ENCODE results near the gene PFKM.

Gene PFKM

GRCh38 chr12:48104531-48104930, 14.6 kb upstream of the PFKM start:
- Histone ChIP-seq H3K79me2 (ENCODE audit: low read length) (peaks cover 63% of the 10 kb centered on the region), H3K36me3 (replicated peaks; ENCODE audit: insufficient read depth, low read length) (0 out of 2 replicates have a peak, but pooled peaks cover 7% of the 10 kb centered on the region), H3K27ac (ENCODE audit: low read length) (peak overlapping the region; percentile 99; the same call in 1 of the 2 replicates), H3K9me2 (replicated peaks; ENCODE audit: insufficient read depth, low read length) (no peaks in the 10 kb centered on the region), H3K4me3 (ENCODE audit: low read length) (peak overlapping the region; percentile 87), H3K4me1 (ENCODE audit: low read length) (peaks cover 18% of the 10 kb centered on the region), H2AFZ (ENCODE audit: low read length) (no peak overlapping the region), H3F3A (ENCODE audit: insufficient read depth, low read length) (peaks cover 11% of the 10 kb centered on the region), H3K4me2 (ENCODE audit: low read depth, low read length) (peak overlapping the region; percentile 73), H3K9ac (ENCODE audit: low read length) (peak overlapping the region; percentile 93; the same call in 1 of the 2 replicates), H4K20me1 (ENCODE audit: insufficient read depth, low read length) (no peaks in the 10 kb centered on the region), H3K9me3 (replicated peaks; ENCODE audit: insufficient read depth, low read length) (no peaks in the 10 kb centered on the region), H3K27me3 (replicated peaks; ENCODE audit: insufficient read depth, low read length) (no peaks in the 10 kb centered on the region)
- TF ChIP-seq EZH2phosphoT487 (IDR thresholded peaks at IDR 0.05; ENCODE audit: low read length) (no peak), EZH2 (optimal IDR thresholded peaks at IDR 0.05; ENCODE audit: low read depth, low read length) (no peak), CTCF (IDR thresholded peaks at IDR 0.05; ENCODE audit: low read length) (no peak)
- no peak for DNase-seq

- Histone ChIP-seq H3K4me3 (ENCODE audit: low read length) (peak overlapping the region; percentile 87), H3K27me3 (replicated peaks; ENCODE audit: insufficient read depth, low read length) (no peaks in the 10 kb centered on the region)
These were observed 13.8 kb upstream of the PFKM start for GRCh38 chr12:48105321-48105866.

GRCh38 chr12:48105867-48106680, 13.1 kb upstream of the PFKM start, which contains the start of gene SENP1:
Gene SENP1 (minus strand): TSS chr12:48106079. CDS start chr12:48101472, 4,607 bp downstream.
- H3K9me2 ChIP-seq (replicated peaks; ENCODE audit: insufficient read depth, low read length) = no peaks in the 10 kb centered on the region
- H3K36me3 ChIP-seq (replicated peaks; ENCODE audit: insufficient read depth, low read length) = no peaks in the 10 kb centered on the region
- H3K4me2 ChIP-seq (ENCODE audit: low read depth, low read length) = peak within 1 kb of the TSS; percentile 80
- H3K27ac ChIP-seq (ENCODE audit: low read length) = peak within 1 kb of the TSS; percentile 99
- H3K79me2 ChIP-seq (ENCODE audit: low read length) = peaks cover 47% of the 10 kb centered on the region
- DNase-seq = peak; percentile 85
- H3K27me3 ChIP-seq (replicated peaks; ENCODE audit: insufficient read depth, low read length) = no peaks in the 10 kb centered on the region
- H3F3A ChIP-seq (ENCODE audit: insufficient read depth, low read length) = peaks cover 11% of the 10 kb centered on the region
- no peaks in the 10 kb centered on the region for H3K9me3 ChIP-seq (replicated peaks; ENCODE audit: insufficient read depth, low read length)
- peaks cover 18% of the 10 kb centered on the region for H3K4me1 ChIP-seq (ENCODE audit: low read length)
- H3K9ac ChIP-seq (ENCODE audit: low read length) = peak within 1 kb of the TSS; percentile 93
- H4K20me1 ChIP-seq (ENCODE audit: insufficient read depth, low read length) = no peaks in the 10 kb centered on the region
- H3K4me3 ChIP-seq (ENCODE audit: low read length) = peak within 1 kb of the TSS; percentile 87
- H2AFZ ChIP-seq (ENCODE audit: low read length) = peak within 1 kb of the TSS; percentile 91
- TF ChIP-seq EZH2 (optimal IDR thresholded peaks at IDR 0.05; ENCODE audit: low read depth, low read length) (no peak), CTCF (IDR thresholded peaks at IDR 0.05; ENCODE audit: low read length) (peak; percentile 4; the same call in 1 of the 2 replicates)

More at GRCh38 chr12:48105321-48105866, 13.8 kb upstream of the PFKM start:
- Histone ChIP-seq H3K9me3 (replicated peaks; ENCODE audit: insufficient read depth, low read length) (no peaks in the 10 kb centered on the region), H3K9me2 (replicated peaks; ENCODE audit: insufficient read depth, low read length) (no peaks in the 10 kb centered on the region), H3K36me3 (replicated peaks; ENCODE audit: insufficient read depth, low read length) (no peaks in the 10 kb centered on the region), H3K27ac (ENCODE audit: low read length) (peak overlapping the region; percentile 99), H4K20me1 (ENCODE audit: insufficient read depth, low read length) (no peaks in the 10 kb centered on the region), H3K4me1 (ENCODE audit: low read length) (peaks cover 18% of the 10 kb centered on the region), H2AFZ (ENCODE audit: low read length) (peak overlapping the region; percentile 91), H3K9ac (ENCODE audit: low read length) (peak overlapping the region; percentile 93), H3K79me2 (ENCODE audit: low read length) (peaks cover 54% of the 10 kb centered on the region), H3F3A (ENCODE audit: insufficient read depth, low read length) (peaks cover 11% of the 10 kb centered on the region), H3K4me2 (ENCODE audit: low read depth, low read length) (peak overlapping the region; percentile 73)
- DNase-seq = peak; percentile 57
- no peak for TF ChIP-seq EZH2phosphoT487 (IDR thresholded peaks at IDR 0.05; ENCODE audit: low read length)
- no peak for TF ChIP-seq CTCF (IDR thresholded peaks at IDR 0.05; ENCODE audit: low read length)
- no peak for TF ChIP-seq EZH2 (optimal IDR thresholded peaks at IDR 0.05; ENCODE audit: low read depth, low read length)
